Esophagus muscularis mucosa (tissue), 4 donors: ENCODE measurements around the gene TBC1D13. TPM values are rescaled to one million over a fixed set of nuclear protein-coding genes. Genes with fewer than 3 reads are reported as not detected.
"Not testable (repeated sequence)": the region's sequence is repeated elsewhere in the genome, so short reads cannot be mapped to it uniquely, and the experiment has no call there.

Experiments
- DNase-seq: peaks from one replicate; pipeline ENCODE4 v3.0.0-alpha.2; 2017; ENCODE audit errors: extremely low spot score
- H3K27ac ChIP-seq, 4 donors: fragments of 200-600 bp; sonication (generic); replicated peaks in 1 of 4; 1 replicate in 3 of 4; 2 replicates in 1 of 4; pipeline ENCODE4 v1.5.1; 2016 to 2019; ENCODE audit warnings: mild to moderate bottlenecking in 1 of 4
- H3K27me3 ChIP-seq, 4 donors: fragments of 200-600 bp; sonication (generic); one replicate each; pipeline versions ENCODE4 v1.5.1 to v1.6.0; 2016 to 2019
- H3K36me3 ChIP-seq, 4 donors: fragments of 200-600 bp; sonication (generic); one replicate each; pipeline ENCODE4 v1.5.1; 2016 to 2019
- H3K4me1 ChIP-seq, 4 donors: fragments of 200-600 bp; sonication (generic); one replicate each; pipeline ENCODE4 v1.5.1; 2016 to 2019
- H3K4me3 ChIP-seq, 4 donors: fragments of 200-600 bp; sonication (generic); 1 replicate in 2 of 4; 2 replicates in 2 of 4; pipeline ENCODE4 v1.5.1; 2016 to 2019; ENCODE audit warnings: mild to moderate bottlenecking in 4 of 4, moderate library complexity in 1 of 4
- H3K9me3 ChIP-seq, 4 donors: fragments of 200-600 bp; sonication (generic); 1 replicate in 3 of 4; 2 replicates in 1 of 4; pipeline ENCODE4 v1.5.1; 2016 to 2019
- CTCF ChIP-seq, 3 experiments: fragments of 200-600 bp in 2 of 3; fragments of 450-650 bp in 1 of 3; sonication (generic) in 2 of 3; IDR thresholded peaks; one replicate each; pipeline ENCODE4 v1.5.1; 2017 to 2019; ENCODE audit warnings: antibody characterized with exemption in 3 of 3, mild to moderate bottlenecking in 2 of 3, moderate library complexity in 1 of 3
- EP300 ChIP-seq: sonication (generic); formaldehyde crosslinking; IDR thresholded peaks from one replicate; pipeline ENCODE4 v1.6.1; 2017; ENCODE audit warnings: antibody characterized with exemption
- POLR2A ChIP-seq: fragments of 450-650 bp; IDR thresholded peaks from one replicate; pipeline ENCODE4 v1.6.1; 2017; ENCODE audit warnings: antibody characterized with exemption, moderate library complexity, mild to moderate bottlenecking, low read depth
- POLR2AphosphoS5 ChIP-seq, 2 donors: sonication (generic); formaldehyde crosslinking; IDR thresholded peaks; one replicate each; pipeline ENCODE4 v1.6.1; 2017; ENCODE audit warnings: antibody characterized with exemption in 2 of 2
- WGBS: methylation state at CpG from one replicate; pipeline ENCODE4 v1.1.5; 2018; 5-methylcytosine and 5-hydroxymethylcytosine counted together
- intact Hi-C: fragments of 100-400 bp; cut with DNase I; formaldehyde crosslinking; loops from one replicate; pipeline ENCODE4 v1.15.1; 2023
- total RNA-seq, 4 donors: library from RNA; depleted of rRNA; stranded (reverse); fragments of >200 nt; gene quantifications; one replicate each; pipeline versions ENCODE4 v1.1.0 to v1.2.1, GENCODE V29; 2016

The TBC1D13 gene
- total RNA-seq, 4 donors from 2014 or later: 12.4 to 20.8 (median 16.1) TPM

GRCh38 chr9:128790536-128790935 is 3.5 kb downstream of the TBC1D13 start:
- Histone ChIP-seq H3K4me3 (no peak overlapping the region), H3K36me3 (peaks cover 12 to 66% (median 56%) of the 10 kb centered on the region in 4 donors), H3K27me3 (no peaks in the 10 kb centered on the region), H3K4me1 (peaks cover 5 to 28% (median 24%) of the 10 kb centered on the region in 4 donors), H3K9me3 (no peaks in the 10 kb centered on the region), H3K27ac (no peak overlapping the region)
- WGBS: 95% methylated on average over 4 of the region's 4 CpGs
- TF ChIP-seq CTCF (IDR thresholded peaks at IDR 0.05): no peak
- no peak for TF ChIP-seq EP300
- intact Hi-C loops: no loop called here
- DNase-seq: no peak

DNA sequence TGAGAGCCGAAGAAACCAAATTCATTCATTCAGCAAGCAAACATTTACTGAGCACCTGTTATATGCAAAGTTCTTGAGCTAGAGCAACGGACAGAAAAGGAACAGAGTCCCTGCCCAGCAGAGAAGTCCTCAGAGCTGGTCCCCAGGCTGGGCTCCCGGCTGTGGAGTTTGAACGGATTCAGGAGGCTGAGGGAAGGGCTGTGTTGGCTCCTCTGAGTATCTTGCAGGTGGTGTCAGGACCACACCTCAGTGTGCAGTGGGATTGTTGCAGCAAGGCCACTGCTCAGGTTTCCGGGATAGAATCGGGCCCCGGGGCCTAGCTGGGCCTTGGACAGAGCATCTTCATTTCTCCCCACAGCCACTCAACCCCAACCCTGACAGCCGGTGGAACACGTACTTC is 5.1 kb downstream of the TBC1D13 start:
- H3K4me1 ChIP-seq: peaks cover 0 to 21% (median 17%) of the 10 kb centered on the region in 4 donors
- no peak overlapping the region for H3K4me3 ChIP-seq
- H3K27me3 ChIP-seq: no peaks in the 10 kb centered on the region
- intact Hi-C loops: no loop called here
- WGBS: 100% methylated on average over 4 of the region's 9 CpGs
- peaks cover 16 to 82% (median 70%) of the 10 kb centered on the region in 4 donors for H3K36me3 ChIP-seq
- H3K27ac ChIP-seq: no peak overlapping the region
- TF ChIP-seq EP300 (no peak), CTCF (IDR thresholded peaks at IDR 0.05) (no peak)
- DNase-seq: no peak
- no peaks in the 10 kb centered on the region for H3K9me3 ChIP-seq

GRCh38 chr9:128792978-128793686 is 6.1 kb downstream of the TBC1D13 start:
- H3K9me3 ChIP-seq: no peaks in the 10 kb centered on the region
- no peaks in the 10 kb centered on the region for H3K27me3 ChIP-seq
- intact Hi-C loops: no loop called here
- WGBS: 95% methylated on average over 8 of the region's 8 CpGs
- DNase-seq: no peak
- H3K4me1 ChIP-seq: peaks cover 0 to 13% (median 10%) of the 10 kb centered on the region in 4 donors
- H3K36me3 ChIP-seq: peaks cover 18 to 92% (median 80%) of the 10 kb centered on the region in 4 donors
- no peak overlapping the region for H3K4me3 ChIP-seq
- no peak overlapping the region for H3K27ac ChIP-seq
- TF ChIP-seq POLR2A (no peak), EP300 (no peak), POLR2AphosphoS5 (IDR thresholded peaks at IDR 0.05) (no peak), CTCF (IDR thresholded peaks at IDR 0.05) (no peak)

GRCh38 chr9:128794961-128795360 is 7.9 kb downstream of the TBC1D13 start:
- DNase-seq, H3K27me3 ChIP-seq, H3K9me3 ChIP-seq, H3K27ac ChIP-seq, H3K4me1 ChIP-seq, intact Hi-C loops, H3K4me3 ChIP-seq: not testable (repeated sequence)
- peaks cover 35 to 97% (median 91%) of the 10 kb centered on the region in 4 donors for H3K36me3 ChIP-seq
- WGBS: 50% methylated on average over 2 of the region's 2 CpGs

DNA sequence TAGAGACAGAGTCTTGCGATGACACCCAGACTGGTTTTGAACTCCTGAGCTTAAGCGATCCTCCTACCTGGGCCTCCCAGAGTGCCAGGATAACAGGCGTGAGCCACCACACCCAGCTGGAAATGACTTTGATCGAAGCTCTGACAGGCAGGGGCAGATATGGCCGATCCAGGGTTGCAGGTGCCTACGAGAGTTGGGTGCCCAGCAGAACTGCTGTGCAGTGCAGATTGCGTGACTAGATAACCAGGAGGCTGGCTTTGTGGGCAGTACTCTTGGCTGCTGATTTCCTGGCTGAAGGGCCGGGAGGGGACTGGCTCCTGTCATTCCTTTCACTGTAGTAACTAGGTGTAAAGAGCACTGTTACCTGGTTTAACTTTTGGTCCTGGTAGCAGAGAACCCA is 11.8 kb downstream of the TBC1D13 start:
- Histone ChIP-seq H3K27me3 (no peaks in the 10 kb centered on the region), H3K4me3 (no peak overlapping the region), H3K27ac (no peak overlapping the region), H3K36me3 (peaks cover 33 to 97% (median 89%) of the 10 kb centered on the region in 4 donors), H3K9me3 (no peaks in the 10 kb centered on the region), H3K4me1 (no peaks in the 10 kb centered on the region)
- WGBS: 76% methylated on average over 6 of the region's 8 CpGs
- intact Hi-C loops: no loop called here
- TF ChIP-seq POLR2A (no peak), POLR2AphosphoS5 (IDR thresholded peaks at IDR 0.05) (no peak), CTCF (IDR thresholded peaks at IDR 0.05) (no peak), EP300 (no peak)
- DNase-seq: no peak
